HL-60 (cell line): Measurements from ENCODE around the gene PRKCE.

ENCODE experiments used
- DNase-seq, 2 experiments: peaks; one replicate each; pipeline ENCODE4 v3.0.0-alpha.2; 2010 to 2020; ENCODE audit warnings: low read depth in 1 of 2, low spot score in 1 of 2
- H3K27ac ChIP-seq: fragments of 250-450 bp; sonication (Bioruptor Pico); replicated peaks from 2 replicates; pipeline ENCODE4 v1.5.1; 2020; ENCODE audit warnings: mild to moderate bottlenecking, moderate library complexity
- H3K27me3 ChIP-seq: fragments of 250-450 bp; sonication (Bioruptor Pico); 2 replicates; pipeline ENCODE4 v1.5.1; 2021; ENCODE audit warnings: mild to moderate bottlenecking, moderate library complexity; ENCODE audit not compliant: insufficient read depth, poor library complexity, severe bottlenecking
- H3K4me3 ChIP-seq: replicated peaks from 2 replicates; pipeline ENCODE4 v1.5.1; 2011; ENCODE audit warnings: mild to moderate bottlenecking, control low read depth, low read length; ENCODE audit not compliant: insufficient read depth
- GABPA ChIP-seq: IDR thresholded peaks from 2 replicates; pipeline ENCODE4 v1.6.1; 2012; ENCODE audit warnings: low read depth
- POLR2AphosphoS5 ChIP-seq: IDR thresholded peaks from 2 replicates; pipeline ENCODE4 v1.6.1; 2012; ENCODE audit warnings: low read depth
- SPI1 ChIP-seq: IDR thresholded peaks from 2 replicates; pipeline ENCODE4 v1.6.1; 2012; ENCODE audit warnings: low read depth, mild to moderate bottlenecking, borderline replicate concordance
- TF ChIP-seq, protein P1 (sequence below): IDR thresholded peaks from one replicate; pipeline ENCODE4 v1.5.1; 2011; ENCODE audit warnings: low read length, control low read depth, inconsistent platforms; ENCODE audit not compliant: insufficient read depth
- TF ChIP-seq, protein P2 (sequence below): IDR thresholded peaks from 2 replicates; pipeline ENCODE4 v1.6.1; 2012; ENCODE audit warnings: low read depth; ENCODE audit not compliant: insufficient replicate concordance

The PRKCE gene

DNA sequence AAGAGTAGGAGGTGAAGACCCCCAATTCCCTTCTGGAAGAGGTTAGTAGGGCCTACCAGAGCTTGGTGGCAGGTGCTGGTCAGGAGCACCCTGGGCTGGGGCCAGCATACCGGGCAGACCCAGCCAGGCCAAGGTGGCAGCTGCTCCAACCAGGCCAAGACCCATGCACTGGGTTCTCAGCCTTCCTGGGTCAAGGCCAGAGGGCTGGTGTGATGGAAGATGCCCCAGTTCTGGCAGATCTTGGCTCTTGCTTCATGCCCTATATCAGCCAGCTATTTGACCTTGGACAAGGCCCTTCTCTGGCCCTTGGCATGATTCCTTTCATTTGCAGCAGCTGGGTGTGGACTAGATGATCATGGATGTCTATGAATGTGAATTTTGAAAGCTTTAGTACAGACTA is 57.7 kb downstream of the PRKCE start:
- Histone ChIP-seq H3K27me3 (no peaks in the 10 kb centered on the region), H3K4me3 (no peak overlapping the region), H3K27ac (no peak overlapping the region)
- no peak for DNase-seq
- TF ChIP-seq, protein P1, sequence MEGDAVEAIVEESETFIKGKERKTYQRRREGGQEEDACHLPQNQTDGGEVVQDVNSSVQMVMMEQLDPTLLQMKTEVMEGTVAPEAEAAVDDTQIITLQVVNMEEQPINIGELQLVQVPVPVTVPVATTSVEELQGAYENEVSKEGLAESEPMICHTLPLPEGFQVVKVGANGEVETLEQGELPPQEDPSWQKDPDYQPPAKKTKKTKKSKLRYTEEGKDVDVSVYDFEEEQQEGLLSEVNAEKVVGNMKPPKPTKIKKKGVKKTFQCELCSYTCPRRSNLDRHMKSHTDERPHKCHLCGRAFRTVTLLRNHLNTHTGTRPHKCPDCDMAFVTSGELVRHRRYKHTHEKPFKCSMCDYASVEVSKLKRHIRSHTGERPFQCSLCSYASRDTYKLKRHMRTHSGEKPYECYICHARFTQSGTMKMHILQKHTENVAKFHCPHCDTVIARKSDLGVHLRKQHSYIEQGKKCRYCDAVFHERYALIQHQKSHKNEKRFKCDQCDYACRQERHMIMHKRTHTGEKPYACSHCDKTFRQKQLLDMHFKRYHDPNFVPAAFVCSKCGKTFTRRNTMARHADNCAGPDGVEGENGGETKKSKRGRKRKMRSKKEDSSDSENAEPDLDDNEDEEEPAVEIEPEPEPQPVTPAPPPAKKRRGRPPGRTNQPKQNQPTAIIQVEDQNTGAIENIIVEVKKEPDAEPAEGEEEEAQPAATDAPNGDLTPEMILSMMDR = no peak
- no peak for TF ChIP-seq POLR2AphosphoS5
- no peak for TF ChIP-seq GABPA
- TF ChIP-seq, protein P2, sequence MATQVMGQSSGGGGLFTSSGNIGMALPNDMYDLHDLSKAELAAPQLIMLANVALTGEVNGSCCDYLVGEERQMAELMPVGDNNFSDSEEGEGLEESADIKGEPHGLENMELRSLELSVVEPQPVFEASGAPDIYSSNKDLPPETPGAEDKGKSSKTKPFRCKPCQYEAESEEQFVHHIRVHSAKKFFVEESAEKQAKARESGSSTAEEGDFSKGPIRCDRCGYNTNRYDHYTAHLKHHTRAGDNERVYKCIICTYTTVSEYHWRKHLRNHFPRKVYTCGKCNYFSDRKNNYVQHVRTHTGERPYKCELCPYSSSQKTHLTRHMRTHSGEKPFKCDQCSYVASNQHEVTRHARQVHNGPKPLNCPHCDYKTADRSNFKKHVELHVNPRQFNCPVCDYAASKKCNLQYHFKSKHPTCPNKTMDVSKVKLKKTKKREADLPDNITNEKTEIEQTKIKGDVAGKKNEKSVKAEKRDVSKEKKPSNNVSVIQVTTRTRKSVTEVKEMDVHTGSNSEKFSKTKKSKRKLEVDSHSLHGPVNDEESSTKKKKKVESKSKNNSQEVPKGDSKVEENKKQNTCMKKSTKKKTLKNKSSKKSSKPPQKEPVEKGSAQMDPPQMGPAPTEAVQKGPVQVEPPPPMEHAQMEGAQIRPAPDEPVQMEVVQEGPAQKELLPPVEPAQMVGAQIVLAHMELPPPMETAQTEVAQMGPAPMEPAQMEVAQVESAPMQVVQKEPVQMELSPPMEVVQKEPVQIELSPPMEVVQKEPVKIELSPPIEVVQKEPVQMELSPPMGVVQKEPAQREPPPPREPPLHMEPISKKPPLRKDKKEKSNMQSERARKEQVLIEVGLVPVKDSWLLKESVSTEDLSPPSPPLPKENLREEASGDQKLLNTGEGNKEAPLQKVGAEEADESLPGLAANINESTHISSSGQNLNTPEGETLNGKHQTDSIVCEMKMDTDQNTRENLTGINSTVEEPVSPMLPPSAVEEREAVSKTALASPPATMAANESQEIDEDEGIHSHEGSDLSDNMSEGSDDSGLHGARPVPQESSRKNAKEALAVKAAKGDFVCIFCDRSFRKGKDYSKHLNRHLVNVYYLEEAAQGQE = no peak

DNA sequence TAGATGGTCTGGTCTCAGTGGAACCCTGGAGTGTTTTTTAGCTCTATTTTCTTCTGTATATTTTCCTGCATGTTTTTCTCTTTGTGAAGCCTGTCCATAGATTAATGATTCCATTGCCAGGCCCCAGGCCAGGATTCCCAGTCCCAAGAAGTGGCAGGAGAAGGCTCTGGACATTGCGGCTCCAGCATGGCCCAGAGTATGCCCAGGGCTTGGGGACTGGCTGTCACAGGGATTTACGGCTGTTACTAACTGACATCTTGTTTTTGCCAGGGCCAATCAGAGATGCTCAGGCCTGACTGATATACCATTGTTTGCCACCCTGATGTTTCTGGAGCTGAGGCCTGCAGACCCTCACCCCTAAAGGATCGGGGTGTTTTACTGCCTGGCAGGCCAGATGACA is 59.0 kb downstream of the PRKCE start:
- DNase-seq = no peak
- no peak overlapping the region for H3K27ac ChIP-seq
- H3K27me3 ChIP-seq = no peaks in the 10 kb centered on the region
- TF ChIP-seq SPI1 (no peak), GABPA (no peak), POLR2AphosphoS5 (no peak)
- TF ChIP-seq, protein P1 = no peak
- TF ChIP-seq, protein P2 = no peak
- no peak overlapping the region for H3K4me3 ChIP-seq

DNA sequence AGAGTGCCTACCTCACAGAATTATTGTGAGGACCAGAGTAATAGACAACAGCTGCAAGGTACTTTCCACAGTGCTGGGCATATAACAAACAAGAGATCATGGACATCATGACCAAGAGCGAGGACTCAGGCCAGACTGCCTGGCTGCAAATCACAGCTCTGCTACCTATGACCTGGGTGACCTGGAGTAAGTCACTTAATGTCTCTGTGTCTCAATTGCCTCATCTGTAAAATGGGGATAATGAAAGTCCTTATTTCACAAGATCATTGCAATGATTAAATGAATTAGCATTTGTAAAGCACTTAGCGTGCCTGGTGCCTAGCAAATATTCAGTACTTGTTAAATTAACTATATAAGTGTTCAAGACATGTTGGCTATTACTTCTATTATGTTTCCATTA is 59.7 kb downstream of the PRKCE start:
- no peaks in the 10 kb centered on the region for H3K27me3 ChIP-seq
- H3K27ac ChIP-seq = no peak overlapping the region
- TF ChIP-seq POLR2AphosphoS5 = no peak
- no peak for TF ChIP-seq GABPA
- no peak for TF ChIP-seq SPI1
- TF ChIP-seq, protein P2 = no peak
- TF ChIP-seq, protein P1 = no peak
- no peak for DNase-seq
- no peak overlapping the region for H3K4me3 ChIP-seq
